HG02981 (cell line): ENCODE results near the gene ARHGAP21.

Experiments
- ATAC-seq: cut with Tn5 transposase; IDR thresholded peaks from one replicate; pipeline ENCODE4 v1.9.1; 2021; ENCODE audit warnings: mild to moderate bottlenecking, moderate library complexity; ENCODE audit not compliant: unreplicated experiment

ARHGAP21 gene

GRCh38 chr10:24589265-24589664 is 134.4 kb downstream of the ARHGAP21 start:
- no peak for ATAC-seq

GRCh38 chr10:24579906-24580305 is 143.8 kb downstream of the ARHGAP21 start:
- ATAC-seq: no peak

GRCh38 chr10:24579448-24579847 is 144.2 kb downstream of the ARHGAP21 start:
- no peak for ATAC-seq

GRCh38 chr10:24575481-24576002 is 148.1 kb downstream of the ARHGAP21 start:
- no peak for ATAC-seq

GRCh38 chr10:24574578-24575155 is 149.0 kb downstream of the ARHGAP21 start:
- no peak for ATAC-seq

- no peak for ATAC-seq
Measured at GRCh38 chr10:24574161-24574560, 149.5 kb downstream of the ARHGAP21 start.

- ATAC-seq: no peak
Measured at GRCh38 chr10:24571870-24572450, 151.7 kb downstream of the ARHGAP21 start.

- ATAC-seq: no peak
Measured at GRCh38 chr10:24570658-24571426, 152.8 kb downstream of the ARHGAP21 start.

- no peak for ATAC-seq
Measured at GRCh38 chr10:24569828-24570657, 153.6 kb downstream of the ARHGAP21 start.

GRCh38 chr10:24569330-24569796 is 154.3 kb downstream of the ARHGAP21 start:
- no peak for ATAC-seq

- ATAC-seq: no peak
Measured at GRCh38 chr10:24568042-24568441, 155.6 kb downstream of the ARHGAP21 start.

GRCh38 chr10:24561453-24561852 is 162.2 kb downstream of the ARHGAP21 start:
- no peak for ATAC-seq

GRCh38 chr10:24556750-24557742 is 166.6 kb downstream of the ARHGAP21 start:
- ATAC-seq: peak; percentile 45

- no peak for ATAC-seq
Measured at GRCh38 chr10:24556126-24556749, 167.4 kb downstream of the ARHGAP21 start.

- ATAC-seq: no peak
Measured at GRCh38 chr10:24554036-24554435, 169.7 kb downstream of the ARHGAP21 start.

GRCh38 chr10:24553051-24553612 is 170.6 kb downstream of the ARHGAP21 start:
- no peak for ATAC-seq

- ATAC-seq: peak; percentile 65
Measured at GRCh38 chr10:24552346-24553016, 171.2 kb downstream of the ARHGAP21 start.

- no peak for ATAC-seq
Measured at GRCh38 chr10:24551161-24551560, 172.5 kb downstream of the ARHGAP21 start.
